Left lung (tissue), 10 donors: Measurements from ENCODE around the gene TTC36. TPM values are rescaled to one million over a fixed set of nuclear protein-coding genes. Genes with fewer than 3 reads are reported as not detected.

Experiments used
- ATAC-seq: fragments of 200-7000 bp; cut with Tn5 transposase; one replicate; pipeline ENCODE4 v1.9.1; 2020; ENCODE audit warnings: moderate library complexity
- DNase-seq, 4 donors: peaks; one replicate each; pipeline ENCODE4 v3.0.0-alpha.2; 2013 to 2020
- H3K27ac ChIP-seq, 2 donors: fragments of 200-600 bp; sonication (generic) in 1 of 2; one replicate each; pipeline versions ENCODE4 v1.5.0 to v1.8.0; 2020 to 2021
- H3K27me3 ChIP-seq, 2 donors: fragments of 200-600 bp; sonication (generic) in 1 of 2; one replicate each; pipeline versions ENCODE4 v1.5.0 to v1.8.0; 2020 to 2021
- H3K36me3 ChIP-seq, 2 donors: fragments of 200-600 bp; sonication (generic) in 1 of 2; one replicate each; pipeline versions ENCODE4 v1.5.0 to v1.8.0; 2020 to 2021
- H3K4me1 ChIP-seq, 2 donors: fragments of 200-600 bp; one replicate each; pipeline ENCODE4 v1.8.0; 2021
- H3K4me3 ChIP-seq, 2 donors: fragments of 200-600 bp; sonication (generic) in 1 of 2; one replicate each; pipeline versions ENCODE4 v1.5.0 to v1.8.0; 2020 to 2021; ENCODE audit warnings: mild to moderate bottlenecking in 1 of 2
- H3K9me3 ChIP-seq, 2 donors: fragments of 200-600 bp; sonication (generic) in 1 of 2; one replicate each; pipeline versions ENCODE4 v1.5.0 to v1.8.0; 2020 to 2021
- intact Hi-C, 2 donors: fragments of 100-400 bp; cut with DNase I; formaldehyde crosslinking; loops; one replicate each; pipeline versions ENCODE4 v1.11.2 to v1.14.2; 2022
- polyA plus RNA-seq, 6 donors: library from polyadenylated mRNA; unstranded; fragments of 120-200 nt; gene quantifications; one replicate each; pipeline ENCODE4 v1.2.1, GENCODE V29; 2013; ENCODE audit not compliant: insufficient read length in 6 of 6
- total RNA-seq, 2 donors: library from RNA; stranded (reverse); fragmentation: NEBNext Ultra II Directional; extraction: Animal tissue kit (Norgen Biotek cat#: 25700); gene quantifications; one replicate each; pipeline ENCODE4 v1.2.1, GENCODE V29; 2021
- TF ChIP-seq, protein P1 (sequence below), 2 donors: fragments of 200-600 bp; sonication (generic) in 1 of 2; IDR thresholded peaks; one replicate each; pipeline versions ENCODE4 v1.5.0 to v1.8.0; 2021; ENCODE audit warnings: antibody characterized with exemption in 2 of 2
- donor health status: DM: no; HTN: yes; CAD: no.
- donor health status: DM: no; HTN: no; CAD: no.

Gene TTC36
- total and polyA plus RNA-seq, 8 donors = 0.73 to 1.3 (median 0.84) TPM; not detected in 1

DNA sequence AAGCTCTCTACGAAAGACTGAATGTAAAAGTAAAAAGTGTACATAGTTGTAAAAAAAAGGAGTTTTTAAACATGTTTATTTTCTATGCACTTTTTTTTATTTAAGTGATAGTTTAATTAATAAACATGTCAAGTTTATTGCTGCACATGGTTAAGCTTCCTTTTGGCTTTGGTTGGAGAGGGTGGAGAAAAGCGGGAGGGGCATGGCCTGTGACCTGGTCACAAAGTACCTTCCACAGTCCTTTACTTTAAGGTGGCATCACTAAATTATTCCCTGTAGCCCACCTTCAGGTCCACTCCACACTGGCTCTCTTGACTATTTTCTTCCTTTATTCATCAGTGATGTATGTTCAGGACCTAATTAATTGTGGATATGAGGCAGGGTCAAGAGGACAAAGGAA, 586 bp upstream of the TTC36 start:
- H3K4me1 ChIP-seq = peaks cover 7 to 27% of the 10 kb centered on the region in 2 donors
- no peak for ATAC-seq

DNA sequence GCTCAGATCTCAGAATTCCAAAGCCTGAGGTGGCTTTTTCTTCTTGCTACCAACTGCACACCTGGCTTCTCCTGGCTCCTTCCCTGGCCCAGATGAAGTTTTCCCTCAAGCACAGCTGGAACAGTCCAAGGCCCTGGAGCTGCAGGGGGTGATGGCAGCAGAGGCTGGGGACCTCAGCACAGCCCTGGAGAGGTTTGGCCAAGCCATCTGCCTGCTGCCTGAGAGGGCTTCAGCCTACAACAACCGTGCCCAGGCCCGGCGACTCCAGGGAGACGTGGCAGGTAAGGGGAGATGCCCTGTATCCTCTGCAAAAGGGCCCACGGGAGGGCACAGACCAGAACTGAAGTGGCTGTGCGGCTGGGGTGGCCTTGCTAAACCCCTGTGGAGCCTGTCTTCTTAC, 1.2 kb downstream of the TTC36 start:
- DNase-seq (no peak), ATAC-seq (no peak)
- peaks cover 7 to 29% of the 10 kb centered on the region in 2 donors for H3K4me1 ChIP-seq
- TF ChIP-seq, protein P1, sequence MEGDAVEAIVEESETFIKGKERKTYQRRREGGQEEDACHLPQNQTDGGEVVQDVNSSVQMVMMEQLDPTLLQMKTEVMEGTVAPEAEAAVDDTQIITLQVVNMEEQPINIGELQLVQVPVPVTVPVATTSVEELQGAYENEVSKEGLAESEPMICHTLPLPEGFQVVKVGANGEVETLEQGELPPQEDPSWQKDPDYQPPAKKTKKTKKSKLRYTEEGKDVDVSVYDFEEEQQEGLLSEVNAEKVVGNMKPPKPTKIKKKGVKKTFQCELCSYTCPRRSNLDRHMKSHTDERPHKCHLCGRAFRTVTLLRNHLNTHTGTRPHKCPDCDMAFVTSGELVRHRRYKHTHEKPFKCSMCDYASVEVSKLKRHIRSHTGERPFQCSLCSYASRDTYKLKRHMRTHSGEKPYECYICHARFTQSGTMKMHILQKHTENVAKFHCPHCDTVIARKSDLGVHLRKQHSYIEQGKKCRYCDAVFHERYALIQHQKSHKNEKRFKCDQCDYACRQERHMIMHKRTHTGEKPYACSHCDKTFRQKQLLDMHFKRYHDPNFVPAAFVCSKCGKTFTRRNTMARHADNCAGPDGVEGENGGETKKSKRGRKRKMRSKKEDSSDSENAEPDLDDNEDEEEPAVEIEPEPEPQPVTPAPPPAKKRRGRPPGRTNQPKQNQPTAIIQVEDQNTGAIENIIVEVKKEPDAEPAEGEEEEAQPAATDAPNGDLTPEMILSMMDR (IDR thresholded peaks at IDR 0.05) = no peak
- H3K36me3 ChIP-seq = peaks cover 0 to 21% of the 10 kb centered on the region in 2 donors
- intact Hi-C loops = no loop called here
- no peak overlapping the region for H3K27ac ChIP-seq
- H3K9me3 ChIP-seq = no peaks in the 10 kb centered on the region
- H3K27me3 ChIP-seq = peaks cover 0 to 18% of the 10 kb centered on the region in 2 donors
- no peak overlapping the region for H3K4me3 ChIP-seq

More for the DNA sequence above, 586 bp upstream of the TTC36 start:
- Histone ChIP-seq H3K36me3 (peaks cover 0 to 38% of the 10 kb centered on the region in 2 donors), H3K4me3 (no peak overlapping the region), H3K27ac (no peak overlapping the region), H3K9me3 (no peaks in the 10 kb centered on the region), H3K27me3 (peaks cover 0 to 18% of the 10 kb centered on the region in 2 donors)
- TF ChIP-seq, protein P1 (IDR thresholded peaks at IDR 0.05) = no peak
- intact Hi-C loops = no loop called here
- no peak for DNase-seq

DNA sequence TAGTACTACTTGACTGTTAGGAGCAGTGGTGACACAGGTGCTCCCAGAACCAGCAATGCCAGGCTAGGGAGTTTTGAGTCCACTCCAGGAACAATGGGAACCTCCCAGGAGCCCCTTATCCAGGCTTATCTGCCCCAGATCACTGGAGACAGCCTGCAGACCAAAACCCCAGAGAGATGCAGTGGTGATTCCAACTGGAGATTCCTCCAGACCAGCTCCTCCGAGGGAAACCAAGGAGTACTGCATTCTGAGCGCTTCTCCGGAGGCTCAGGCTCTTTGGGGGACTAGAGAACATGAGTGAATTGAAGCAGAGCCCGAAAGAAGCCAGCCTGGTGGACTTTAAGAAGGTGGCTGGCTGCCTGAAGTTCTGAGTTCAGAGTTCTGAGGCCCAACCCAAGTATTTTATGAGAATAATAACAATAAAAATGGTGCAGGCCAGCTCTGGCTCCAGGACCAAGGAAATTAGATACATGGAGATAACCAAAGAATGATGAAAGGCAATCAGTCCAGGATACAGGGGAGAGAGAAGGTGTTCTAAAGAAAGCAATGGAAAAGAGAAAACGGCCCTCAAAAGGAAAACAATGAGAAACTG, 2.4 kb downstream of the TTC36 start:
- peaks cover 0 to 18% of the 10 kb centered on the region in 2 donors for H3K27me3 ChIP-seq
- ATAC-seq = no peak
- peaks cover 7 to 23% of the 10 kb centered on the region in 2 donors for H3K4me1 ChIP-seq
- intact Hi-C loops = no loop called here
- TF ChIP-seq, protein P1 (IDR thresholded peaks at IDR 0.05) = no peak
- DNase-seq = no peak
- H3K36me3 ChIP-seq = peaks cover 0 to 9% of the 10 kb centered on the region in 2 donors
- no peak overlapping the region for H3K27ac ChIP-seq
- no peaks in the 10 kb centered on the region for H3K9me3 ChIP-seq
- peak overlapping the region in 1 of 2 donors; percentile 66 for H3K4me3 ChIP-seq

DNA sequence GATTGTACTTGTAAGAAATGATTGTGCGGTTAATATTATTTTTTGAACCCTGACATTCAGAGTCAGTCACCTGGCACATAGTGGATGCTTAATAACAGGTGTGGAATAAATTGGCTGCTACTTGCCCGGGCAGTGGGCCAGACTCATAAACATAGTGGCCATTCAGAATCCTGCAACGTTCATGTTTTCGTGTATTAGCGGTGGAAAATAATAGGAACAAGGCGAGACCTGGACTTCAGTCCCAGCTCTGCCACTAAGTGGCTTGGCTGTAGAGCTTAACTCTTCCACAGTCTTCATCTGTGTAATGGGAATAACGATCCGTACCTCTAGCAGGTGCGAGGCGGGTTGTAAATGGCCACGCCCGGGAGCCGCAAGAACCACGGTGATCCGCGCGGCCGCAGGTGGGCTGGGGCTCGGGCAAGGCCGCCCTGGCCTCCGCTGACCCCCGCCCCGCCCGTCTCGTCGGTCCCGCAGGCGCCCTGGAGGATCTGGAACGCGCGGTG, 3.0 kb downstream of the TTC36 start:
- Histone ChIP-seq H3K27me3 (peaks cover 0 to 18% of the 10 kb centered on the region in 2 donors), H3K4me3 (peak overlapping the region; percentile 58 to 66), H3K27ac (peak overlapping the region; percentile 50 to 60), H3K9me3 (no peaks in the 10 kb centered on the region), H3K4me1 (peaks cover 7 to 23% of the 10 kb centered on the region in 2 donors), H3K36me3 (peaks cover 0 to 3% of the 10 kb centered on the region in 2 donors)
- ATAC-seq = no peak
- TF ChIP-seq, protein P1 (IDR thresholded peaks at IDR 0.05) = no peak
- peak in 1 of 4 donors; percentile 5 for DNase-seq
- intact Hi-C loops = no loop called here

DNA sequence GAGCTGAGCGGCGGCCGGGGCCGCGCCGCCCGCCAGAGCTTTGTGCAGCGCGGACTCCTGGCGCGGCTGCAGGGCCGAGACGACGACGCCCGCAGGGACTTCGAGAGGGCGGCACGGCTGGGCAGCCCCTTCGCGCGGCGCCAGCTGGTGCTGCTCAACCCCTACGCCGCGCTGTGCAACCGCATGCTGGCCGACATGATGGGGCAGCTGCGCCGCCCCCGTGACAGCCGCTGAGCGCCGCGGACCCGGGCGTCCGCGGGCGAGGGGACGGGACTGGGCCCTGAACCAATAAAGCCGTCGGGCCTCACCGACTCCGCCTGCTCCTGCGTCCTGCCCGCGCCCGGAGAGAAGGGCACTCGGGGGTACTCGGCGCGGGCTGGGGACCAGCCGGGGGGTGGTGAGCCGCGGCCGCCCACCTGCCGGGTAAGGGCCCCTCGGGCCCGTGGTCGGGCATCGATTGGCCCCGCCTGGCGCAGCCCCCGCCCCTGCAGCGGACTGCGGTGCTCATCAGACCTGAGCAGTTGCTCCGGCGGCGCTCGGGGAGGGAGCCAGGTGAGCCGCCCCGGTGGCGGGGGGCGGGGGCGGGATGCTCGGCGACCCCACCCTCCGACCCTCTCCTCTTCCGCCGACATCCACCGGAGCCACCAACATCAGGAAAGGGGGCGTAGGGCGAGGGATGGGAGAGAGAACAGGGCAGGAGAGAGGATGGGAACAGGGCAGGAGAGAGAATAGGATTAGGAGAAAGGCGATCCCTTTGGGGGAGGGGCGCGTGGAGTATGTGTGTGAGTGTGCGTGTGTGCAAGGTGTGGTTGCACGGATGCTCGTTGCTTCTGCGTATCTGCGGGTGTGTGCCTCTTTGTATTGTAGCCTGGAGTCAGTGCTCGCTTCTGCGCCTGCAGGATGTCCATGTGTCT, 3.7 kb downstream of the TTC36 start, which contains the start of gene TMEM25:
Gene TMEM25 (plus strand): TSS at position 510 of the 914 bp plus-strand sequence. CDS start 610 bp downstream, outside the sequence.
- peak within 1 kb of the TSS; percentile 50 to 60 for H3K27ac ChIP-seq
- no peaks in the 10 kb centered on the region for H3K36me3 ChIP-seq
- H3K27me3 ChIP-seq = peaks cover 0 to 18% of the 10 kb centered on the region in 2 donors
- peaks cover 7 to 23% of the 10 kb centered on the region in 2 donors for H3K4me1 ChIP-seq
- ATAC-seq (peak; percentile 93), DNase-seq (peak; percentile 58 to 90 (median 66))
- H3K4me3 ChIP-seq = peak within 1 kb of the TSS; percentile 58 to 66
- H3K9me3 ChIP-seq = no peaks in the 10 kb centered on the region
- intact Hi-C loops = no loop called here
- TF ChIP-seq, protein P1 (IDR thresholded peaks at IDR 0.05) = no peak
